ENCODE measurements around the gene PARD3B. TPM values are rescaled to one million over a fixed set of nuclear protein-coding genes. Genes with fewer than 3 reads are reported as not detected.

Gene PARD3B
- total RNA-seq, 1 experiment from 2014 or later: 3.9 TPM

- H3K27ac ChIP-seq (ENCODE audit: low read length): no peak overlapping the region
- DNase-seq (no peak), ATAC-seq (no peak)
- no peak overlapping the region for H3K9ac ChIP-seq (ENCODE audit: low read length)
- H3K9me2 ChIP-seq (replicated peaks; ENCODE audit: low read length): no peaks in the 10 kb centered on the region
- H2AFZ ChIP-seq (ENCODE audit: low read length): no peak overlapping the region
- H3K4me1 ChIP-seq (ENCODE audit: insufficient read depth, low read length): no peaks in the 10 kb centered on the region
- H4K20me1 ChIP-seq (ENCODE audit: low read length): no peaks in the 10 kb centered on the region
- H3K79me2 ChIP-seq (ENCODE audit: low read length): no peaks in the 10 kb centered on the region
- TF ChIP-seq CTCF (conservative IDR thresholded peaks at IDR 0.05; ENCODE audit: low read depth, low read length) (no peak), EZH2phosphoT487 (IDR thresholded peaks at IDR 0.05; ENCODE audit: borderline replicate concordance, low read length) (no peak), EZH2 (IDR thresholded peaks at IDR 0.05; ENCODE audit: low read length, unreplicated experiment) (no peak)
- H3K4me3 ChIP-seq (ENCODE audit: low read length): no peak overlapping the region
- ChIA-PET CTCF (no interaction called here), POLR2A (ENCODE audit: unreplicated experiment) (no interaction called here)
- no peaks in the 10 kb centered on the region for H3K27me3 ChIP-seq (ENCODE audit: low read length)
- intact Hi-C loops (cut with micrococcal nuclease): no loop called here
- H3K9me3 ChIP-seq (ENCODE audit: low read length): no peaks in the 10 kb centered on the region
- no peak overlapping the region for H3K4me2 ChIP-seq (ENCODE audit: low read length)
- H3F3A ChIP-seq (ENCODE audit: low read length, unreplicated experiment): no peaks in the 10 kb centered on the region
- H3K36me3 ChIP-seq (ENCODE audit: low read depth, low read length): no peaks in the 10 kb centered on the region
- BruUV-seq (replicated peaks): no TSS peak
Measured at GRCh38 chr2:204779771-204780170, 234.5 kb downstream of the PARD3B start.

GRCh38 chr2:204781941-204782340 is 236.7 kb downstream of the PARD3B start:
- CTCF ChIA-PET: no interaction called here

GRCh38 chr2:204790076-204790475 is 244.8 kb downstream of the PARD3B start:
- Histone ChIP-seq H3K9ac (ENCODE audit: low read length) (no peak overlapping the region), H2AFZ (ENCODE audit: low read length) (no peak overlapping the region), H3F3A (ENCODE audit: low read length, unreplicated experiment) (no peaks in the 10 kb centered on the region), H3K27me3 (ENCODE audit: low read length) (no peaks in the 10 kb centered on the region), H3K4me3 (ENCODE audit: low read length) (no peak overlapping the region), H3K4me1 (ENCODE audit: insufficient read depth, low read length) (peaks cover 6% of the 10 kb centered on the region), H3K36me3 (ENCODE audit: low read depth, low read length) (no peaks in the 10 kb centered on the region), H3K9me2 (replicated peaks; ENCODE audit: low read length) (no peaks in the 10 kb centered on the region), H3K27ac (ENCODE audit: low read length) (no peak overlapping the region), H4K20me1 (ENCODE audit: low read length) (no peaks in the 10 kb centered on the region), H3K79me2 (ENCODE audit: low read length) (no peaks in the 10 kb centered on the region), H3K9me3 (ENCODE audit: low read length) (no peaks in the 10 kb centered on the region), H3K4me2 (ENCODE audit: low read length) (no peak overlapping the region)
- DNase-seq: no peak
- ChIA-PET POLR2A (ENCODE audit: unreplicated experiment) (no interaction called here), CTCF (no interaction called here)
- intact Hi-C loops (cut with micrococcal nuclease): no loop called here
- no TSS peak for BruUV-seq (replicated peaks)
- no peak for ATAC-seq
- TF ChIP-seq CTCF (conservative IDR thresholded peaks at IDR 0.05; ENCODE audit: low read depth, low read length): no peak
- TF ChIP-seq EZH2phosphoT487 (IDR thresholded peaks at IDR 0.05; ENCODE audit: borderline replicate concordance, low read length): no peak
- TF ChIP-seq EZH2 (IDR thresholded peaks at IDR 0.05; ENCODE audit: low read length, unreplicated experiment): no peak

More at GRCh38 chr2:204781941-204782340, 236.7 kb downstream of the PARD3B start:
- ATAC-seq: no peak
- no peaks in the 10 kb centered on the region for H4K20me1 ChIP-seq (ENCODE audit: low read length)
- no peak overlapping the region for H2AFZ ChIP-seq (ENCODE audit: low read length)
- no peak overlapping the region for H3K4me2 ChIP-seq (ENCODE audit: low read length)
- H3K79me2 ChIP-seq (ENCODE audit: low read length): no peaks in the 10 kb centered on the region
- TF ChIP-seq EZH2 (IDR thresholded peaks at IDR 0.05; ENCODE audit: low read length, unreplicated experiment): no peak
- no peak for TF ChIP-seq CTCF (conservative IDR thresholded peaks at IDR 0.05; ENCODE audit: low read depth, low read length)
- TF ChIP-seq EZH2phosphoT487 (IDR thresholded peaks at IDR 0.05; ENCODE audit: borderline replicate concordance, low read length): no peak
- POLR2A ChIA-PET (ENCODE audit: unreplicated experiment): no interaction called here
- H3K27me3 ChIP-seq (ENCODE audit: low read length): no peaks in the 10 kb centered on the region
- H3K9me3 ChIP-seq (ENCODE audit: low read length): no peaks in the 10 kb centered on the region
- BruUV-seq (replicated peaks): no TSS peak
- no peaks in the 10 kb centered on the region for H3K4me1 ChIP-seq (ENCODE audit: insufficient read depth, low read length)
- DNase-seq: no peak
- no peaks in the 10 kb centered on the region for H3K9me2 ChIP-seq (replicated peaks; ENCODE audit: low read length)
- H3K9ac ChIP-seq (ENCODE audit: low read length): no peak overlapping the region
- no peaks in the 10 kb centered on the region for H3F3A ChIP-seq (ENCODE audit: low read length, unreplicated experiment)
- H3K36me3 ChIP-seq (ENCODE audit: low read depth, low read length): no peaks in the 10 kb centered on the region
- intact Hi-C loops (cut with micrococcal nuclease): no loop called here
- H3K4me3 ChIP-seq (ENCODE audit: low read length): no peak overlapping the region
- no peak overlapping the region for H3K27ac ChIP-seq (ENCODE audit: low read length)

Data from PC-3 (cell line).